H1 (cell line): ENCODE results near the gene TRAPPC2B. TPM values are rescaled to one million over a fixed set of nuclear protein-coding genes. Genes with fewer than 3 reads are reported as not detected.

Source experiments
- CBX5 ChIP-seq: fragments of 300-800, 300-1000 bp; sonication (generic); IDR thresholded peaks from 2 replicates; pipeline ENCODE4 v1.7.1; 2016; ENCODE audit warnings: antibody characterized with exemption, low read length, low read depth
- CEBPB ChIP-seq: IDR thresholded peaks from 2 replicates; pipeline ENCODE4 v1.6.1; 2012; ENCODE audit warnings: low read depth, low read length
- CHD2 ChIP-seq: IDR thresholded peaks from 2 replicates; pipeline ENCODE4 v1.6.1; 2012; ENCODE audit warnings: low read length, improper control_type of control experiment
- EGR1 ChIP-seq: IDR thresholded peaks from 2 replicates; pipeline ENCODE4 v1.6.1; 2011; ENCODE audit warnings: low read depth, low read length, borderline replicate concordance
- FOSL1 ChIP-seq: IDR thresholded peaks from 2 replicates; pipeline ENCODE4 v1.6.1; 2011; ENCODE audit warnings: mild to moderate bottlenecking, low read depth, low read length, moderate library complexity; ENCODE audit not compliant: insufficient read depth
- JUND ChIP-seq: IDR thresholded peaks from 2 replicates; pipeline ENCODE4 v1.6.1; 2011; ENCODE audit warnings: mild to moderate bottlenecking, improper control_type of control experiment, low read length
- KDM1A ChIP-seq: fragments of 200-600, 300-600 bp; sonication (generic); IDR thresholded peaks from 2 replicates; pipeline ENCODE4 v1.7.1; 2016; ENCODE audit warnings: mild to moderate bottlenecking, low read length, borderline replicate concordance
- KDM4A ChIP-seq: IDR thresholded peaks from one replicate; pipeline ENCODE4 v1.7.1; 2012; ENCODE audit warnings: low read depth, mild to moderate bottlenecking, moderate library complexity, low read length, inconsistent platforms; ENCODE audit not compliant: severe bottlenecking
- NRF1 ChIP-seq: IDR thresholded peaks from 2 replicates; pipeline ENCODE4 v1.6.1; 2011; ENCODE audit warnings: mild to moderate bottlenecking, low read depth, low read length, improper control_type of control experiment
- PHF8 ChIP-seq: fragments of 200-600 bp; sonication (generic); conservative IDR thresholded peaks from 2 replicates; pipeline ENCODE4 v1.7.1; 2012; ENCODE audit warnings: low read depth, mild to moderate bottlenecking, inconsistent platforms, low read length, moderate library complexity
- POLR2AphosphoS5 ChIP-seq: IDR thresholded peaks from 2 replicates; pipeline ENCODE4 v1.6.1; 2011; ENCODE audit warnings: low read depth, low read length
- POU5F1 ChIP-seq: IDR thresholded peaks from 2 replicates; pipeline ENCODE4 v1.6.1; 2011; ENCODE audit warnings: low read depth, mild to moderate bottlenecking, low read length, moderate library complexity
- RFX5 ChIP-seq: IDR thresholded peaks from 2 replicates; pipeline ENCODE4 v1.6.1; 2011; ENCODE audit warnings: low read depth, low read length, improper control_type of control experiment, borderline replicate concordance
- SIX5 ChIP-seq: IDR thresholded peaks from 2 replicates; pipeline ENCODE4 v1.6.1; 2011; ENCODE audit warnings: mild to moderate bottlenecking, low read depth, low read length
- SP2 ChIP-seq: IDR thresholded peaks from 2 replicates; pipeline ENCODE4 v1.6.1; 2012; ENCODE audit warnings: mild to moderate bottlenecking, low read length, inconsistent platforms
- SP4 ChIP-seq: IDR thresholded peaks from 2 replicates; pipeline ENCODE4 v1.6.1; 2012; ENCODE audit warnings: low read length, inconsistent platforms
- TAF1 ChIP-seq: IDR thresholded peaks from 2 replicates; pipeline ENCODE4 v1.6.1; 2011; ENCODE audit warnings: mild to moderate bottlenecking, low read depth, low read length
- TCF12 ChIP-seq: IDR thresholded peaks from 2 replicates; pipeline ENCODE4 v1.6.1; 2011; ENCODE audit warnings: low read depth, mild to moderate bottlenecking, low read length
- TEAD4 ChIP-seq: IDR thresholded peaks from 2 replicates; pipeline ENCODE4 v1.6.1; 2012; ENCODE audit warnings: low read depth, low read length, inconsistent platforms, mixed read lengths
- YY1 ChIP-seq: IDR thresholded peaks from 2 replicates; pipeline ENCODE4 v1.6.1; 2011; ENCODE audit warnings: low read depth, mild to moderate bottlenecking, low read length
- ZNF274 ChIP-seq: IDR thresholded peaks from 2 replicates; pipeline ENCODE4 v1.7.0; 2012; ENCODE audit warnings: low read length, borderline replicate concordance; ENCODE audit errors: extremely low read depth
- polyA plus RNA-seq, 7 experiments: library from polyadenylated mRNA; depleted of rRNA in 3 of 7; stranded (reverse) in 5 of 7; unstranded in 2 of 7; fragments of >200 nt in 5 of 7; fragments of 200-250 nt in 2 of 7; gene quantifications; 1 replicate in 5 of 7; 2 replicates in 1 of 7; 4 replicates in 1 of 7; pipeline versions ENCODE4 v1.2.1 to v1.2.3, GENCODE V29; 2011 to 2013; ENCODE audit warnings: missing spikeins in 2 of 7, mixed read lengths in 2 of 7
- total RNA-seq: library from RNA; stranded (reverse); fragmentation: NEBNext Ultra II Directional; extraction: Animal tissue kit (Norgen Biotek cat#: 25700); gene quantifications from 2 replicates; pipeline ENCODE4 v1.2.1, GENCODE V29; 2021
- TF ChIP-seq, protein P1 (sequence below): IDR thresholded peaks from 2 replicates; pipeline ENCODE4 v1.6.1; 2011; ENCODE audit warnings: low read length, improper control_type of control experiment
- TF ChIP-seq, protein P2 (sequence below): IDR thresholded peaks from 2 replicates; pipeline ENCODE4 v1.6.1; 2012; ENCODE audit warnings: inconsistent platforms

Gene TRAPPC2B
- total and polyA plus RNA-seq, 2 of the 8 experiments (the other 6 are each of a cell fraction or from before 2014, with no cell fraction given) = 8.7 to 28.3 TPM

GRCh38 chr19:57362997-57363687 is at the start of gene TRAPPC2B, which contains the start of gene ZNF547 (continued):
- TF ChIP-seq TCF12 = no peak
- TF ChIP-seq EGR1 = no peak
- peak; percentile 70 for TF ChIP-seq CEBPB
- no peak for TF ChIP-seq KDM1A
- TF ChIP-seq CHD2 = peak; percentile 81
- peak; percentile 42; the same call in 1 of the 2 replicates for TF ChIP-seq NRF1
- TF ChIP-seq TAF1 = peak; percentile 94
- TF ChIP-seq KDM4A = peak; percentile 59
- no peak for TF ChIP-seq RFX5
- TF ChIP-seq PHF8 = peak; percentile 59
- no peak for TF ChIP-seq FOSL1
- no peak for TF ChIP-seq SP4
- peak; percentile 47 for TF ChIP-seq SIX5
- TF ChIP-seq, protein P1, sequence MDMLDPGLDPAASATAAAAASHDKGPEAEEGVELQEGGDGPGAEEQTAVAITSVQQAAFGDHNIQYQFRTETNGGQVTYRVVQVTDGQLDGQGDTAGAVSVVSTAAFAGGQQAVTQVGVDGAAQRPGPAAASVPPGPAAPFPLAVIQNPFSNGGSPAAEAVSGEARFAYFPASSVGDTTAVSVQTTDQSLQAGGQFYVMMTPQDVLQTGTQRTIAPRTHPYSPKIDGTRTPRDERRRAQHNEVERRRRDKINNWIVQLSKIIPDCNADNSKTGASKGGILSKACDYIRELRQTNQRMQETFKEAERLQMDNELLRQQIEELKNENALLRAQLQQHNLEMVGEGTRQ = no peak
- peak; percentile 90 for TF ChIP-seq POLR2AphosphoS5
- no peak for TF ChIP-seq TEAD4
- TF ChIP-seq, protein P2, sequence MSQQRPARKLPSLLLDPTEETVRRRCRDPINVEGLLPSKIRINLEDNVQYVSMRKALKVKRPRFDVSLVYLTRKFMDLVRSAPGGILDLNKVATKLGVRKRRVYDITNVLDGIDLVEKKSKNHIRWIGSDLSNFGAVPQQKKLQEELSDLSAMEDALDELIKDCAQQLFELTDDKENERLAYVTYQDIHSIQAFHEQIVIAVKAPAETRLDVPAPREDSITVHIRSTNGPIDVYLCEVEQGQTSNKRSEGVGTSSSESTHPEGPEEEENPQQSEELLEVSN = no peak
- peak; percentile 16; the same call in 1 of the 2 replicates for TF ChIP-seq SP2
- TF ChIP-seq YY1 = peak; percentile 83; the same call in 1 of the 2 replicates
- no peak for TF ChIP-seq CBX5
- TF ChIP-seq JUND = peak; percentile 97
- no peak for TF ChIP-seq ZNF274
- no peak for TF ChIP-seq POU5F1
